Muscle layer of duodenum (tissue), 2 donors: ENCODE data around the gene SNX15.
"Not testable (repeated sequence)": the region's sequence is repeated elsewhere in the genome, so short reads cannot be mapped to it uniquely, and the experiment has no call there.

Experiments
- H3K27ac ChIP-seq: one replicate; pipeline ENCODE4 v1.7.0; 2013; ENCODE audit warnings: mild to moderate bottlenecking, low read length
- H3K27me3 ChIP-seq: one replicate; pipeline ENCODE4 v1.7.0; 2013; ENCODE audit warnings: low read depth, mild to moderate bottlenecking, control low read depth, low read length
- H3K36me3 ChIP-seq, 2 donors: one replicate each; pipeline ENCODE4 v1.7.0; 2013; ENCODE audit warnings: low read length in 2 of 2, control low read depth in 1 of 2, mild to moderate bottlenecking in 1 of 2; ENCODE audit not compliant: insufficient read depth in 2 of 2, control insufficient read depth in 1 of 2
- H3K4me1 ChIP-seq, 2 donors: one replicate each; pipeline ENCODE4 v1.7.0; 2013; ENCODE audit warnings: low read length in 2 of 2, mild to moderate bottlenecking in 2 of 2, control low read depth in 1 of 2, moderate library complexity in 1 of 2; ENCODE audit not compliant: insufficient read depth in 2 of 2, control insufficient read depth in 1 of 2
- H3K4me3 ChIP-seq, 2 donors: one replicate each; pipeline ENCODE4 v1.7.0; 2013; ENCODE audit warnings: low read length in 2 of 2, low read depth in 1 of 2, mild to moderate bottlenecking in 1 of 2
- H3K9me3 ChIP-seq, 2 donors: one replicate each; pipeline ENCODE4 v1.7.0; 2013; ENCODE audit warnings: low read length in 2 of 2, control low read depth in 1 of 2, mild to moderate bottlenecking in 1 of 2; ENCODE audit not compliant: control insufficient read depth in 1 of 2
- donor health status: healthy.

SNX15 gene

GRCh38 chr11:64998690-64999431 lies 28.4 kb upstream of the SNX15 start:
- Histone ChIP-seq H3K27ac (peak overlapping the region; percentile 26), H3K27me3 (no peaks in the 10 kb centered on the region), H3K4me1 (peaks cover 8 to 18% of the 10 kb centered on the region in 2 donors), H3K9me3 (no peaks in the 10 kb centered on the region), H3K36me3 (peaks cover 0 to 5% of the 10 kb centered on the region in 2 donors), H3K4me3 (no peak overlapping the region)

DNA sequence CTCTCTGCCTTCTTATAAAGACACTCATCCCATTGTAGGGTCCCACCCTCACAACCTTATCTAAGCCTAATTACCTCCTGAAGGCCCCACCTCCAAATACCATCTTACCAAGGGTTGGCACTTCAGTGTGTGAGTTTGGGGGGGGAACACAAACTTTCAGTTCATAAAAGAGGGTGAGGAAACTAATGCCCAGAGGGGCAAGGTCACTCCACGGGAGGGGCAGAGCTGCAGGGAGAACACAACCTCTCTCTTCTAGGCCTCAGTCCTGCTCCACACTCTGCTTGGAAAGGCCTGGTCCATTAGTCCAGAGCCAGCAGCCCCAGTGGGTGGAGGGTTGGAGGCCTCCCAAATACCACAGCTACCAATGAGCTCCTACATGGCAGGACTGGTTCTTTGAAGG lies 27.8 kb upstream of the SNX15 start:
- peak overlapping the region; percentile 3 for H3K27ac ChIP-seq
- H3K4me3 ChIP-seq = no peak overlapping the region

GRCh38 chr11:65002706-65003105 lies 24.5 kb upstream of the SNX15 start:
- H3K4me3 ChIP-seq = no peak overlapping the region
- H3K27ac ChIP-seq = no peak overlapping the region
- no peaks in the 10 kb centered on the region for H3K36me3 ChIP-seq
- no peaks in the 10 kb centered on the region for H3K9me3 ChIP-seq
- H3K27me3 ChIP-seq = no peaks in the 10 kb centered on the region
- no peaks in the 10 kb centered on the region for H3K4me1 ChIP-seq

More for the DNA sequence above, 27.8 kb upstream of the SNX15 start:
- H3K27me3 ChIP-seq = no peaks in the 10 kb centered on the region
- H3K36me3 ChIP-seq = no peaks in the 10 kb centered on the region
- H3K4me1 ChIP-seq = peaks cover 8 to 18% of the 10 kb centered on the region in 2 donors
- no peaks in the 10 kb centered on the region for H3K9me3 ChIP-seq

- Histone ChIP-seq H3K9me3 (no peaks in the 10 kb centered on the region), H3K4me1 (no peaks in the 10 kb centered on the region), H3K36me3 (no peaks in the 10 kb centered on the region), H3K27me3 (no peaks in the 10 kb centered on the region), H3K27ac (no peak overlapping the region), H3K4me3 (no peak overlapping the region)
These were observed 24.0 kb upstream of the SNX15 start for GRCh38 chr11:65003282-65003681.

- H3K4me3 ChIP-seq, H3K36me3 ChIP-seq, H3K27me3 ChIP-seq: not testable (repeated sequence)
These were observed 23.3 kb upstream of the SNX15 start for GRCh38 chr11:65003968-65004367.

DNA sequence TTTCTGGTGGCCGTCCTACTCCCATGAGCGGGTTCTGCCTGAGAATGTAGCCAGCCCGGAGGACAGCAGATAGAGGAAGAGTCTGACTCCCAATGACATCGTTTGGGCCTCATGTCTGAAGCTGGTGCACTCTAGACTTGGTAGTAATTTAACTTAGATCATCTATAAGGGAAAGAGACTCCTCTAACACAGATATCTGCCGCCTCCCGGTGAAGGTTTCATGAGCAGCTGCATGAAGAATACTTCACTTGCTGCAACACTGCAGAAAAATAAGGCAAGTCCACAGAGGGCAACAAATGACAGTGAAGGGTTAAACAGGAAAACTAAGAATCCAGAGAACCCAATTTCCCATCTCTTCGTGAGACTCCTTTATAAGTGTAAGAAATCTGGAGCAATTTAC lies 19.2 kb upstream of the SNX15 start:
- H3K36me3 ChIP-seq = no peaks in the 10 kb centered on the region
- H3K4me3 ChIP-seq = no peak overlapping the region
- H3K9me3 ChIP-seq = no peaks in the 10 kb centered on the region
- no peak overlapping the region for H3K27ac ChIP-seq
- H3K27me3 ChIP-seq = no peaks in the 10 kb centered on the region
- H3K4me1 ChIP-seq = peaks cover under 1 to 2% of the 10 kb centered on the region in 2 donors

More at GRCh38 chr11:65003968-65004367, 23.3 kb upstream of the SNX15 start:
- H3K27ac ChIP-seq, H3K4me1 ChIP-seq, H3K9me3 ChIP-seq: not testable (repeated sequence)

- Histone ChIP-seq H3K4me3 (no peak overlapping the region), H3K9me3 (no peaks in the 10 kb centered on the region), H3K27me3 (no peaks in the 10 kb centered on the region), H3K4me1 (peaks cover 5 to 6% of the 10 kb centered on the region in 2 donors), H3K27ac (no peak overlapping the region), H3K36me3 (no peaks in the 10 kb centered on the region)
These were observed 18.4 kb upstream of the SNX15 start for GRCh38 chr11:65008873-65009272.

DNA sequence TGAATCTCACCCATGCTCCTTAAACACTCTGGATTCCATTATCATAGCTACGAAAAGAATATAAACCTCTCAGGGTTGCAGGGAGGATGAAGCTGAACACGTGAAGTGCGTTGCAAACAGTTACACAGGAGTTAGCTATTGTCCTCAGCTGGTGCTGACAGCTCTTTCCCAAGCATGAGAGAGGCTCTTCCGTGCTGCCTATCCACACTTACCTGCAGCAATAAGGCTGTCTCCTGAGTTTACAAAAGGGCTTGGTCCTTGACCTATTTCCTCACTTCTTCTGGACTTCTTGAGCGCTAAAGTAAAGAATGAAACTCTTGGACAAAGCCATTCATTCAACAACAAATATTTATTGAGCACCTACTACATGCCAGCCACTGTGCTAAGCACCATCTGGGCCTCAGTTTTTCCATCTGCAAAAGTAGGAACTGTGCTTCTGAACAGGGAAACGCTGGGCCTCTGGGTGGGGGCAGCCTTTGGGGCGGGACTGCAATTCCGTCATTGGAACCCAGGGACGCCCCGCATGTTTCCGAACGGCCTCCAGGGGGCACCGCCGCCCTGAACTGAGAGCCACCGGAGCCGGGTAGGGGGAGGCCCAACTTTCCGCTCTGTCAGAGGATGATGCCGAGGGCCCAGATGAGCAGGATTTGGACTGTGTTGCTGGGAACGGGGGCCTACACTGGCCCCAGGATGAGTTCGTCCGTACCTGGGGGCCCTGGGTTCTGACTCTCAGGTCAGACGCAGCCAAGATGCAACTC lies 13.9 kb upstream of the SNX15 start:
- H3K27ac ChIP-seq = peak overlapping the region; percentile 93
- H3K4me3 ChIP-seq = peak overlapping the region; percentile 66 to 72
- peaks cover 3 to 8% of the 10 kb centered on the region in 2 donors for H3K36me3 ChIP-seq
- H3K4me1 ChIP-seq = peaks cover 6 to 16% of the 10 kb centered on the region in 2 donors
- H3K9me3 ChIP-seq = no peaks in the 10 kb centered on the region
- no peaks in the 10 kb centered on the region for H3K27me3 ChIP-seq

- Histone ChIP-seq H3K36me3 (peaks cover 9 to 15% of the 10 kb centered on the region in 2 donors), H3K9me3 (no peaks in the 10 kb centered on the region), H3K4me3 (peak within 1 kb of the TSS; percentile 66 to 72), H3K4me1 (peaks cover 6 to 16% of the 10 kb centered on the region in 2 donors), H3K27ac (peak within 1 kb of the TSS; percentile 93), H3K27me3 (no peaks in the 10 kb centered on the region)
These were observed 13.1 kb upstream of the SNX15 start, which contains the start of gene ARL2 for GRCh38 chr11:65013888-65014725. Gene ARL2 (plus strand): TSS chr11:65014160. CDS start chr11:65014208, 48 bp downstream.

DNA sequence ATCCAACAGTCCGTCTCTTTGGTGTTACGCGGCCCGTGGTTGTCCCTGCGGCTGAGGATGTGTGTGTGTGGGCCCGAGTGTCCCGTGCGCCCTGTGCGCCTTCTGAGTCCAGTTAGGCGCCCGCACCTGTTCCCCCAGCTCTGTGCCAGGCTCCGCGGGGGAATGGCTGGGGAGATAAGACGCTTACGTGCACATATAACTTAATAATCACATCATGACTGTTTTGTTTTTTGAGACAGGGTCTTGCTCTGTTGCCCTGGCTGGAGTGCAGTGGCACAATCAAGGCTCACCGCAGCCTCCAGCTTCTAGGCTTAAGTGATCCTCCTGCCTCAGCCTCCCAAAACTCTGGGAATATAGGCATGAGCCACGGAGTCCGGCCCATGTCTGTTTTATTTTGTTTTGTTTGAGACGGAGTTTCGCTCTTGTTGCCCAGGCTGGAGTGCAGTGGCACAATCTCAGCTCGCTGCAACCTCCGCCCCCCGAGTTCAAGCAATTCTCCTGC lies 12.5 kb upstream of the SNX15 start:
- Histone ChIP-seq H3K36me3 (peaks cover 9 to 17% of the 10 kb centered on the region in 2 donors), H3K4me3 (peak overlapping the region; percentile 66 to 72), H3K27me3 (no peaks in the 10 kb centered on the region), H3K27ac (peak overlapping the region; percentile 93), H3K9me3 (no peaks in the 10 kb centered on the region), H3K4me1 (peaks cover 6 to 16% of the 10 kb centered on the region in 2 donors)

- Histone ChIP-seq H3K27me3 (no peaks in the 10 kb centered on the region), H3K36me3 (peaks cover 9 to 31% of the 10 kb centered on the region in 2 donors), H3K27ac (no peak overlapping the region), H3K4me3 (no peak overlapping the region), H3K4me1 (peaks cover 6 to 16% of the 10 kb centered on the region in 2 donors), H3K9me3 (no peaks in the 10 kb centered on the region)
These were observed 10.5 kb upstream of the SNX15 start for GRCh38 chr11:65016705-65017104.
